ENCODE measurements around the gene SERPINI2.

The SERPINI2 gene

GRCh38 chr3:167487556-167487955 is 13.7 kb upstream of the SERPINI2 start:
- H3K9me3 ChIP-seq (ENCODE audit: control insufficient read depth in 2 of 2, low read length in 2 of 2): no peaks in the 10 kb centered on the region
- H3K9ac ChIP-seq (ENCODE audit: low read depth in 1 of 2, low read length in 2 of 2): no peak overlapping the region
- H3K27ac ChIP-seq (ENCODE audit: low read depth in 2 of 2, low read length in 2 of 2): no peak overlapping the region
- no peaks in the 10 kb centered on the region for H3K27me3 ChIP-seq (ENCODE audit: control insufficient read depth in 2 of 2, insufficient read depth in 2 of 2, low read length in 2 of 2)
- H3K4me3 ChIP-seq (ENCODE audit: low read length in 2 of 2): no peak overlapping the region
- no peaks in the 10 kb centered on the region for H3K4me1 ChIP-seq (ENCODE audit: control insufficient read depth in 2 of 2, insufficient read depth in 2 of 2, low read length in 2 of 2)
- H3K36me3 ChIP-seq (ENCODE audit: control insufficient read depth in 2 of 2, insufficient read depth in 2 of 2, low read length in 2 of 2): no peaks in the 10 kb centered on the region

- H3K9me3 ChIP-seq (ENCODE audit: control insufficient read depth in 2 of 2, low read length in 2 of 2): no peaks in the 10 kb centered on the region
- no peak overlapping the region for H3K27ac ChIP-seq (ENCODE audit: low read depth in 2 of 2, low read length in 2 of 2)
- no peaks in the 10 kb centered on the region for H3K4me1 ChIP-seq (ENCODE audit: control insufficient read depth in 2 of 2, insufficient read depth in 2 of 2, low read length in 2 of 2)
- no peaks in the 10 kb centered on the region for H3K36me3 ChIP-seq (ENCODE audit: control insufficient read depth in 2 of 2, insufficient read depth in 2 of 2, low read length in 2 of 2)
- no peaks in the 10 kb centered on the region for H3K27me3 ChIP-seq (ENCODE audit: control insufficient read depth in 2 of 2, insufficient read depth in 2 of 2, low read length in 2 of 2)
- H3K4me3 ChIP-seq (ENCODE audit: low read length in 2 of 2): no peak overlapping the region
- no peak overlapping the region for H3K9ac ChIP-seq (ENCODE audit: low read depth in 1 of 2, low read length in 2 of 2)
These were observed 10.7 kb upstream of the SERPINI2 start for GRCh38 chr3:167484551-167484950.

DNA sequence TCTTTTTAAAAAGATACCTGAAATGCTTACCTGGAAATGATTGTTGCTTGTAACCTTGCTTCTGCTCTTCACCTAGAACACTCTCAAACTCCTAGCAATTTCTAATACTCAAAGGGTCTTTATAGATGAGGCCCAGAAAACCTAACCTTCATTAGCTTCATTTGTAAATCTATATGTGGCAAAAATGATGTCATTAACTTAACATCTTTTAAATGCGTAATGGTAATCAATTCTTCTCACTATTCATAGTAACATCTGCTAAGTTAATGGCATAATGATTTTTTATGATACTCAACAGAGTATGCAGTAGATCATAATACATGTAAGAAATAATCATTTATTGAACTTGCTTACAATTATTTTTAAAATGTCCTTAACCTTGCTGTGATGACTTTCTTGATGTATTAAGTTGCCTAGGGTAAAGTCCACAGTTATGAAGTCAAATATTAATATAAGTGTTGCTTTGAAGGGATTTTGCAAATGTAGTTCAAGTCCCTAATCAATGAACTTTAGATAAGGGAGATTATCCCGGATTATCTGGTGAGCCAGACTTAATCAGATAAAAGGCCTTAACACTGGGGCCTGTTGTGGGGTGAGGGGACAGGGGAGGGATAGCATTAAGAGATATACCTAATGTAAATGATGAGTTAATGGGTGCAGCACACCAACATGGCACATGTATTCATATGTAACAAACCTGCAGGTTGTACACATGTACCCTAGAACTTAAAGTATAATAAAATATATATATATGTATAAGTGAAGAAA is 10.1 kb upstream of the SERPINI2 start:
- no peak overlapping the region for H3K27ac ChIP-seq (ENCODE audit: low read depth in 2 of 2, low read length in 2 of 2)
- no peak overlapping the region for H3K4me3 ChIP-seq (ENCODE audit: low read length in 2 of 2)
- H3K4me1 ChIP-seq (ENCODE audit: control insufficient read depth in 2 of 2, insufficient read depth in 2 of 2, low read length in 2 of 2): no peaks in the 10 kb centered on the region
- no peaks in the 10 kb centered on the region for H3K36me3 ChIP-seq (ENCODE audit: control insufficient read depth in 2 of 2, insufficient read depth in 2 of 2, low read length in 2 of 2)
- H3K9me3 ChIP-seq (ENCODE audit: control insufficient read depth in 2 of 2, low read length in 2 of 2): no peaks in the 10 kb centered on the region
- no peak overlapping the region for H3K9ac ChIP-seq (ENCODE audit: low read depth in 1 of 2, low read length in 2 of 2)
- H3K27me3 ChIP-seq (ENCODE audit: control insufficient read depth in 2 of 2, insufficient read depth in 2 of 2, low read length in 2 of 2): no peaks in the 10 kb centered on the region

GRCh38 chr3:167481164-167481563 is 7.3 kb upstream of the SERPINI2 start:
- Histone ChIP-seq H3K27me3 (ENCODE audit: control insufficient read depth in 2 of 2, insufficient read depth in 2 of 2, low read length in 2 of 2) (no peaks in the 10 kb centered on the region), H3K36me3 (ENCODE audit: control insufficient read depth in 2 of 2, insufficient read depth in 2 of 2, low read length in 2 of 2) (no peaks in the 10 kb centered on the region), H3K4me3 (ENCODE audit: low read length in 2 of 2) (no peak overlapping the region)

GRCh38 chr3:167480748-167481147 is 6.9 kb upstream of the SERPINI2 start:
- H3K4me3 ChIP-seq (ENCODE audit: low read length in 2 of 2): no peak overlapping the region
- no peak overlapping the region for H3K9ac ChIP-seq (ENCODE audit: low read depth in 1 of 2, low read length in 2 of 2)
- no peaks in the 10 kb centered on the region for H3K36me3 ChIP-seq (ENCODE audit: control insufficient read depth in 2 of 2, insufficient read depth in 2 of 2, low read length in 2 of 2)
- no peaks in the 10 kb centered on the region for H3K27me3 ChIP-seq (ENCODE audit: control insufficient read depth in 2 of 2, insufficient read depth in 2 of 2, low read length in 2 of 2)
- H3K27ac ChIP-seq (ENCODE audit: low read depth in 2 of 2, low read length in 2 of 2): no peak overlapping the region
- H3K9me3 ChIP-seq (ENCODE audit: control insufficient read depth in 2 of 2, low read length in 2 of 2): no peaks in the 10 kb centered on the region
- no peaks in the 10 kb centered on the region for H3K4me1 ChIP-seq (ENCODE audit: control insufficient read depth in 2 of 2, insufficient read depth in 2 of 2, low read length in 2 of 2)

More at GRCh38 chr3:167481164-167481563, 7.3 kb upstream of the SERPINI2 start:
- Histone ChIP-seq H3K9ac (ENCODE audit: low read depth in 1 of 2, low read length in 2 of 2) (no peak overlapping the region), H3K9me3 (ENCODE audit: control insufficient read depth in 2 of 2, low read length in 2 of 2) (no peaks in the 10 kb centered on the region), H3K4me1 (ENCODE audit: control insufficient read depth in 2 of 2, insufficient read depth in 2 of 2, low read length in 2 of 2) (no peaks in the 10 kb centered on the region), H3K27ac (ENCODE audit: low read depth in 2 of 2, low read length in 2 of 2) (no peak overlapping the region)

DNA sequence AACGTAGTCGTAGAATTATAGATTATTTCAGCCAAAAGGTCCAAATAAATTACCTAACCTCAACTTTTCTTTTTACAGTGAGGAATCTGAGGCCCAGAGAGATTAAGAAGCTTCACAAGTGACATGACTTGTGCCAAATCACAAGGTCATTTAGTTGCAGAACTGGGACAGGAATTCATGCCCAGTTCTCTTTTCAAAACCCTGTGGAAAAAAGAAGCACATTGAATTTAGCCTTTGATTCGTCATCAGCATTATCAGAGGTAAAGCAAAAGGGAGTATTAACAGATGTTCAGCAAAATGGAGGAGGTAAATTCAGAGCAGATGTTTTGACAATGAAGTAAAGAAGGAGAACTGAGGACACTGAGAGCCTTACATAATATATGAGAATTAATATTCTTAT is 4.5 kb downstream of the SERPINI2 start:
- Histone ChIP-seq H3K9ac (ENCODE audit: low read depth in 1 of 2, low read length in 2 of 2) (no peak overlapping the region), H3K27me3 (ENCODE audit: control insufficient read depth in 2 of 2, insufficient read depth in 2 of 2, low read length in 2 of 2) (no peaks in the 10 kb centered on the region), H3K36me3 (ENCODE audit: control insufficient read depth in 2 of 2, insufficient read depth in 2 of 2, low read length in 2 of 2) (no peaks in the 10 kb centered on the region), H3K4me1 (ENCODE audit: control insufficient read depth in 2 of 2, insufficient read depth in 2 of 2, low read length in 2 of 2) (no peaks in the 10 kb centered on the region), H3K9me3 (ENCODE audit: control insufficient read depth in 2 of 2, low read length in 2 of 2) (no peaks in the 10 kb centered on the region), H3K27ac (ENCODE audit: low read depth in 2 of 2, low read length in 2 of 2) (no peak overlapping the region), H3K4me3 (ENCODE audit: low read length in 2 of 2) (no peak overlapping the region)

DNA sequence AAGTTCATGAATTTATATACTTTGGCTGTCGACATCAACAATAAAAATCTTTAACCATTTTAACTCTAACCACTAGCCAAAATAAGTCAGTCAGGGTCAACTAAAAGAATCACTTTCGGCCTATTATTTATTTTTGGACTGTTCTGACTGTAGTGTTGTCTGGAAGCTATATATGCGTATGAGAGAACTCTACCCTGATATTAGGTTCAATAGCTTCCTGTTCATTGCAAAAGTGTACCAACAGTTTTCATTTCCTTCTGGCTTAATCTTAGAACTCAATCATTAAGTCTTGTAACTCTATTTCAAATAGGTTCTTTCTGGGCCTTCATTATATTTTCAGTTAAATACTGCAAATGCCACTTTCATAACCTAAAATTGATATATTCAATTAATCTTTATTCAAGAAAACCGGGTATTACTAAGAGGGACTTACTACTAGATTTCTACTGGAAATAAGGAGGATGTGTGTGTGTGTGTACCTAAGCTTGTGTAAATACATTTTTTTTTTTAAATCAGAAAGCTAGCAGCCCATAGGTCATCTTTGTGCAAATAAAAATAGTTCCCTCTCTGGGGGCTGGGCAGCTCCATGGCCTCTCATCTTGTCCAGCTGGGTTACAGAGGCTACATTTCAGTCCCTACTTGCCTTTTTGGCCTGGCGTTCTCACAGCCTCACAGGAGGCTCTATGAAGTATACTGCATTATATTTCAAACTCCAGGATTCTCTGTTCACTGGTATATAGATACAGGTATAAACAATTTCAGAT is 5.8 kb downstream of the SERPINI2 start:
- no peak overlapping the region for H3K4me3 ChIP-seq (ENCODE audit: low read length in 2 of 2)
- no peaks in the 10 kb centered on the region for H3K4me1 ChIP-seq (ENCODE audit: control insufficient read depth in 2 of 2, insufficient read depth in 2 of 2, low read length in 2 of 2)
- H3K9ac ChIP-seq (ENCODE audit: low read depth in 1 of 2, low read length in 2 of 2): no peak overlapping the region
- no peak overlapping the region for H3K27ac ChIP-seq (ENCODE audit: low read depth in 2 of 2, low read length in 2 of 2)
- H3K27me3 ChIP-seq (ENCODE audit: control insufficient read depth in 2 of 2, insufficient read depth in 2 of 2, low read length in 2 of 2): no peaks in the 10 kb centered on the region
- H3K9me3 ChIP-seq (ENCODE audit: control insufficient read depth in 2 of 2, low read length in 2 of 2): no peaks in the 10 kb centered on the region
- H3K36me3 ChIP-seq (ENCODE audit: control insufficient read depth in 2 of 2, insufficient read depth in 2 of 2, low read length in 2 of 2): no peaks in the 10 kb centered on the region

DNA sequence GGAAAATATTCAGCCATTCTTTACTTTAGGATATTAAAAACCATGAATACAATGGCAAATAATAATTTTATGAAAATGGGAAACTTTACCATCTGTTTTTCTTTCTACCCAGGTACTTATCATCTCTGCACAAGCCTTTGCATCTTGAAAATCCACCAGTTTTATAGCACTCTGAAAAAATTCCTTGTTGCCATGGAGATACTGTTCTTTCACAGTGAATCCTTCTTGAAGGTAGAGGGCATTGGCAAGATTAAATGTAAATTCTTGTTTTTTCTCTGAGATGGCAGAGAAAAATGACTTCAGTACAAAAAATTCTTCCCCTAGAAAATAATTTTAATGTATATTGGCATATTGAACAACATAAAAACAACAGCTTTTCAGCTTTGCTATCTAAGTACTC is 6.9 kb downstream of the SERPINI2 start:
- H3K9ac ChIP-seq (ENCODE audit: low read depth in 1 of 2, low read length in 2 of 2): no peak overlapping the region
- H3K4me1 ChIP-seq (ENCODE audit: control insufficient read depth in 2 of 2, insufficient read depth in 2 of 2, low read length in 2 of 2): no peaks in the 10 kb centered on the region
- H3K4me3 ChIP-seq (ENCODE audit: low read length in 2 of 2): no peak overlapping the region
- H3K27ac ChIP-seq (ENCODE audit: low read depth in 2 of 2, low read length in 2 of 2): no peak overlapping the region
- H3K27me3 ChIP-seq (ENCODE audit: control insufficient read depth in 2 of 2, insufficient read depth in 2 of 2, low read length in 2 of 2): no peaks in the 10 kb centered on the region
- H3K36me3 ChIP-seq (ENCODE audit: control insufficient read depth in 2 of 2, insufficient read depth in 2 of 2, low read length in 2 of 2): no peaks in the 10 kb centered on the region
- H3K9me3 ChIP-seq (ENCODE audit: control insufficient read depth in 2 of 2, low read length in 2 of 2): no peaks in the 10 kb centered on the region

DNA sequence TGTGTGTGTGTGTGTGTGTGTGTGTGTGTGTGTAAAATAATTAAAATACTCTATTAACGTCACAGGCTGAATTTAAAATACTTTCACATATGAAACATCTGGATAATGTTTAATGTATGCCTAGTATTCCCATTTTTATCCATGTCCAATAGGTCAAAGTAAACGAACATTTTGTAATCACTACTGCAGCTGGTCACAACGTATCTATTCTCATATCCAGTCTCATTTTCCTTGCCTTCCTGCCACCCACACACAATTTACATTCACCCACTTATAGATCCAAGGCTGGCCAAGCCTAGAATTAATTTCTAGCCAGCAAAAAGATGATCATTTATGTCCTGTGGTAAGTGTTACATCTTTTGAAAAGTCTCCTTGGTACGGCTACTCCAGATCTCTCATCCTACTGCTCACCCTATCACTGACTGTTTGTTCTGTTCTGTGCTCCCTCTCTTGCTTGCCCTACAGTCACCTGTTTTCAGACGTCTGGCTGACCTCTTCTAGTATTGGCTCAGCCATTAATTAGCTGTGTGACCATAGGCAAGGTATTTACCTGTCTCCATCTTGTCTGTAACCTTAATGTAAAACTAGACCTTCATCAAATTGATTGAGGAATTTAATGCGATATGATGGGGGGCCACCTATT is 17.6 kb downstream of the SERPINI2 start:
- Histone ChIP-seq H3K27ac (ENCODE audit: low read depth in 2 of 2, low read length in 2 of 2) (no peak overlapping the region), H3K4me3 (ENCODE audit: low read length in 2 of 2) (no peak overlapping the region), H3K9me3 (ENCODE audit: control insufficient read depth in 2 of 2, low read length in 2 of 2) (no peaks in the 10 kb centered on the region), H3K4me1 (ENCODE audit: control insufficient read depth in 2 of 2, insufficient read depth in 2 of 2, low read length in 2 of 2) (no peaks in the 10 kb centered on the region), H3K27me3 (ENCODE audit: control insufficient read depth in 2 of 2, insufficient read depth in 2 of 2, low read length in 2 of 2) (no peaks in the 10 kb centered on the region), H3K9ac (ENCODE audit: low read depth in 1 of 2, low read length in 2 of 2) (no peak overlapping the region), H3K36me3 (ENCODE audit: control insufficient read depth in 2 of 2, insufficient read depth in 2 of 2, low read length in 2 of 2) (no peaks in the 10 kb centered on the region)

DNA sequence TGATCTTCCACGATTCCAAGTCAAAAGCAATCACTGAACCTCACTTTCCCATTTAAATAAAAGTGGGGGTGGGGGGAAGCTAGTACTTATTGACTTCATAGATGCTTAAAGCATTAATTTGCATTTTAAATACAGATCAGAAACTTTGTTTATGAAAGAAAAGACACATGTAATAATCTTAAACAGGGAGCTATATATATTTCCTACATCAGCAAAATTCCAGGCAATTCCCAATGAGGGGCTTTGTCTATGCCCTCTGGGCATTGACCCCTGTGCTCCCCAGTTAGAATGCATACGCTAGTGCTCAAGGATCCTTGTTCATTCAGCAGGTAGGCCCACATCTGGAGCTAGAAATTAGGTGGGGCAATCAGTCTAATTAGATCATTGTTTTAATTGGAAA is 20.0 kb downstream of the SERPINI2 start:
- H3K9me3 ChIP-seq (ENCODE audit: control insufficient read depth in 2 of 2, low read length in 2 of 2): no peaks in the 10 kb centered on the region

More for the DNA sequence above, 20.0 kb downstream of the SERPINI2 start:
- H3K4me3 ChIP-seq (ENCODE audit: low read length in 2 of 2): no peak overlapping the region
- H3K36me3 ChIP-seq (ENCODE audit: control insufficient read depth in 2 of 2, insufficient read depth in 2 of 2, low read length in 2 of 2): no peaks in the 10 kb centered on the region
- no peaks in the 10 kb centered on the region for H3K4me1 ChIP-seq (ENCODE audit: control insufficient read depth in 2 of 2, insufficient read depth in 2 of 2, low read length in 2 of 2)
- no peak overlapping the region for H3K27ac ChIP-seq (ENCODE audit: low read depth in 2 of 2, low read length in 2 of 2)
- H3K9ac ChIP-seq (ENCODE audit: low read depth in 1 of 2, low read length in 2 of 2): no peak overlapping the region
- no peaks in the 10 kb centered on the region for H3K27me3 ChIP-seq (ENCODE audit: control insufficient read depth in 2 of 2, insufficient read depth in 2 of 2, low read length in 2 of 2)
